Measurements from ENCODE around the gene NDUFB5.
A peak's percentile ranks its signal among the peaks of the same experiment; 100 is the strongest.

NDUFB5 gene

GRCh38 chr3:179604321-179605078 is at the start of gene NDUFB5, which contains the start of gene MRPL47:
Gene NDUFB5 (plus strand): TSS chr3:179604794. CDS start chr3:179604816, 22 bp downstream.
Gene MRPL47 (minus strand): TSS chr3:179604638. CDS start chr3:179604624, 14 bp downstream.
- DNase-seq (ENCODE audit: low read depth) = peak; percentile 95

DNA sequence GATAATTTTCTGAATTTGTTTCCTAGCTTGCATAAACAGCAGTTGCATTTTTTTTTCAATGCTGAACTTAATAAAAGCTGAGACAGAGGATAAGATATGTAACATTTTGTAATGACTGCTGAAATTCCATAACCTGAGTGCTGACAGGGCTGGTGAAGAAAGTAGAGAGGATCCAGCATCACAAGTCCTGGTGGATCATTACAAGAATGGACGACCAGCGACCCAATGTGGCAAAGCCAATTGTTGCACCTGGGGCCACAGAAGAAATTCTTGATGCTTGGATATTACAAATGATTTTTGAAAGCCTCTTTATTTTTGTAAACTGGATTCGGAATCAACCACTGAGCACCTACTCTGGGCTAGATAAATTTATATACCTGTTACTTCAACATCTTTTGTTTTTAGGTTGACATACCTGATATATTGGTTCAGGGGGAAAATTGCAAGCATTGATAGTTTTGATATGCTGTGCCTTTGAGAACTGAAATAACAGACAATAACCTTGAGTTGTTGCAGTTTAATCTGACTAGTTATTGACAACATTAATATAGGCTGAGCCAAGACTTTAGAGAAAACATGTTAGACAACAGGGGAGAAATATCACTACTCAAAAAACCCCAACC is 45.7 kb upstream of the NDUFB5 start:
- DNase-seq (ENCODE audit: low read depth) = peak; percentile 70

GRCh38 chr3:179560791-179561190 is 43.8 kb upstream of the NDUFB5 start:
- no peak for DNase-seq (ENCODE audit: low read depth)

- DNase-seq (ENCODE audit: low read depth) = peak; percentile 99
Observed at GRCh38 chr3:179562591-179563270, 41.9 kb upstream of the NDUFB5 start, which contains the start of gene ACTL6A. Gene ACTL6A (plus strand): TSS chr3:179562926. CDS start chr3:179563093, 167 bp downstream.

- peak; percentile 69 for DNase-seq (ENCODE audit: low read depth)
Observed at GRCh38 chr3:179563271-179563783, 41.3 kb upstream of the NDUFB5 start.

DNA sequence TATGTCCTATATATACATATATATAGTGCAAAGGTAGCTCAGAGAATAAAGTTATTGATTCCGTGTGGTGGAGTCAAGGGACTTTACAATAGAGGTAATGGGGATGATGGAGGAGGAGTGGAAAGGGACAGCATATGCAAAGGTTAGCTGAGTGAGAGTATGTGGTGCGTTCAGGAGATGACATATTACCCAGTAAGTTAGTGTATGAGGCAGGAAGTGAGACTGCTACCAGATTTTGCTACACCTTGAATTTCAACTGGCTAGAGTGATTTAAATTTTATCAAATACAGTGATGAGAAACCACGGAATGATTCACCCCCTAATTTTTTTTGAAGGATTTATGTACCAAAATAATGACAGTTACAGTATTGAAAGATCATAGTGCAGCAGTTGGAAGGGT is 39.1 kb upstream of the NDUFB5 start:
- DNase-seq (ENCODE audit: low read depth) = no peak

DNA sequence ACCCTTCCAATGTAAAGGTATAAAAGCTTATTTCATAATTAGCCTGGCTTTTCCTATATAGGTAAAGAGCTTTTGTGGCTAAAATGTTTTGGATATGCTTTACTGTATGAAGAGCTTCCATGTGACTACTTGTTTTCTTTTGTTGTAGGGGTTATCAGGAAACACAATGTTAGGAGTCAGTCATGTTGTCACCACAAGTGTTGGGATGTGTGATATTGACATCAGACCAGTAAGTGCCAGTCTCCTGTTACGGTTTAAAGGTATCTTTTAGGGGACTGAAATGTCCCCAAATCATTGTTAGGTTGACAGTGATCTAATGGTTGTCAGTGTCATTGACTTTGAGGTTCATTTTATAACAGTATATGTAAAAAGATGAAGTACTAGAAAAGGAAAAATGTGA is 23.6 kb upstream of the NDUFB5 start:
- no peak for DNase-seq (ENCODE audit: low read depth)

DNA sequence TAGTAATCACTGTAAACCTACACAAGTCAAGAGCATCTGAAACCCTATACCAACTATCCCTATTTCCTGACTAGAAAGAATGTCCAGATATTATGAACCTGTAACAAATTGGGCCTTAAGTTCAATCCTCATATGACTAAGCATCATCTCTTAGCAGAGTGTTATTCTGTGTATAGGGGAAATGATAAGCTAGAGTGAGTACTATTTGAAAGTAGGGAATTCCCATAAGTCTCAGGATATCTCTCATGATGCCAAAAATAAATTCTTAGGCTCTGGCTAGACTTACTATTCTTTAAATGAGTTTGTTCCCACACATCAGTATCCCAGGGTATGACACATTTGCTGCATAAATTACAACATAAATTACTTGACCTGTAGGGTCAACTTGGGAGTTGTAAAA is 15.5 kb upstream of the NDUFB5 start:
- no peak for DNase-seq (ENCODE audit: low read depth)

DNA sequence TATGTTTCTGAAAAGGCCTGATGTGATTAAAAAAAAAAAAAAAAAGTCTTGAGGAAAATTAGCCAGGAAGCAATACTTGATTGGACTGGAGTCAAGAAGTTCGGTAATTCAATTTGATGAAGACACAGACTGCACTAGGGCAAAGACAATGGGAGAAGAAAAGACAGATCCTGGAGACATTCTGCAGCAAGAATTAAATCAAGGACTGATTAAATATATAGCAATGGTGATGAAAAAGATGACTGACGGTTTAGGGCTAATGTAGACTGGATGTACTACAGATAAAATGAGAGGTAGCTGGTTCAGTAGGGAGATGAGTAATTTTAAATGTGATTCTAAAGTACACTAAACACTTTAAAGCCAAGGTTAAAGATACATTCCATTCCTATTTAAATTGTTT is 13.9 kb upstream of the NDUFB5 start:
- DNase-seq (ENCODE audit: low read depth) = no peak

- DNase-seq (ENCODE audit: low read depth) = no peak
Observed at GRCh38 chr3:179591313-179591712, 13.3 kb upstream of the NDUFB5 start.

- no peak for DNase-seq (ENCODE audit: low read depth)
Observed at GRCh38 chr3:179599531-179599930, 5.1 kb upstream of the NDUFB5 start.

- DNase-seq (ENCODE audit: low read depth) = no peak
Observed at GRCh38 chr3:179603321-179603720, 1.3 kb upstream of the NDUFB5 start.

GRCh38 chr3:179603831-179604230 is 763 bp upstream of the NDUFB5 start:
- no peak for DNase-seq (ENCODE audit: low read depth)

GRCh38 chr3:179606534-179607085 is 2.0 kb downstream of the NDUFB5 start:
- DNase-seq (ENCODE audit: low read depth) = peak; percentile 9

DNA sequence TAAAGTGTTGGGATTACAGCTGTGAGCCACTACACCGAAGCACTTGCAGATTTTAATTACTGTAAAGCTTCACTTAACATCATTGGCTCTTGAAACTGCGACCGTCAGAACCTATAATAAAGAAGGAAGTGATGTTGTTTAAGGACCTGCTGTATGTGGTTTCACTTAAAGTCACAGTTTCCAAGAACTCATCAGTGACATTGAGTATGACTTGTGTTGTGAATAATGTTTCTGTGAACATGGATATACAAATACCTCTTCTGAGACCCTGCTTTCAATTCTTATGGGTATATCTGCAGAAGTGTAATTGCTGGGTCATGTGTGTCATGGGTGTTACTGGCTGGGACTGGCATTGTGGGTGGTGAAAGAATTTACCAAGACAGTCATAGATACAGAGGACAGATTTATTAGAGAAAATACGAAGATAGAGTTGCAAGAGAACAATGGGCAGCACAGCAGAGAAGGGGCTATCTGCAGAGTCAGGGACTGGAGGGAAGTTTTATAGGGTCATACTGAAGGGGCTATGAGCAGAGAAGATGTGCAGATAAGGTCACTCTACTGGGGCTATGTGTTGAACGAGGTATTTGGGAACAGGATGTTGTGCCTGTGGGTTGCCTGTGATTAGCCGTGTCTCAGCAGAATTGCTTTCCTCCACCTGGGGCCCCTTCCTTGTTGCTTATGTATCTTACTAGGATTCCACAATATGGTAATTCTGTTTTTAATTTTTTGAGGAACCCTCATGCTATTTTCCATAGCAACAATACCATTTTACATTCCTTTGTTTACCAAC is 4.5 kb downstream of the NDUFB5 start:
- DNase-seq (ENCODE audit: low read depth) = no peak

DNA sequence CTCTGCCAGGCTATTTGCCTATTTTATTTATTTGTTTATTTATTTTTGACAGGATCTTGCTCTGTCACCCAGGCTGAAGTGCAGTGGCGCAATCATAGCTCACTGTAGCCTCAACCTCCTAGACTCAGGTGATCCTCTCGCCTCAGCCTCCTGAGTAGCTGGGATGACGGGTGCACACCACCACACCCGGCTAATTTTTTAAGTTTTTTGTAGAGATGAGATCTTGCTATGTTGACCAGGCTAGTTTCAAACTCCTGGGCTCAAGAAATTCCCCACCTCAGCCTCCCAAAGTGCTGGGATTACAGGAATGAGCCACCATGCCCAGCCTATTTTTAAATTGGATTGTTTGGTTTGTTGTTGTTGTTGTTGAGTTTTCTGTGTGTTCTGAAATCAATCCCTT is 5.5 kb downstream of the NDUFB5 start:
- DNase-seq (ENCODE audit: low read depth) = no peak

DNA sequence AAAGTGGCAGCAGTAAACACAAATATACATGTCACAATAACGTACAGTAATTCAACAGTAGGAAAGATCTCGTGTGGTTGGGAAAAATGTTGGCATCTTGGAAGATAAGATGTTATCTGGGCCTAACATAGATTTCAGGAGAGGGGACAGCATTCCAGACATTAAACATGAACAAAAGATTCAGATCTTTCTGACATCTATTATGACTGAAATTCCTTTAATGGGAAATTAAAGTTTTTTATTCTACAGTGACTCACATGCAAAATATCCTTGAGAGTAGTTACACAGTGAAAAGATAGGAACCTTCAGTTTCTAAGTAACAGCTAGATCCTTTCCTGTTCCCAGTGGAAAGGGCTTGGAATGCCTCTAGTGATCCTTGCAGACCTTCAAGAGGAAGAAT is 9.2 kb downstream of the NDUFB5 start:
- DNase-seq (ENCODE audit: low read depth) = no peak

DNA sequence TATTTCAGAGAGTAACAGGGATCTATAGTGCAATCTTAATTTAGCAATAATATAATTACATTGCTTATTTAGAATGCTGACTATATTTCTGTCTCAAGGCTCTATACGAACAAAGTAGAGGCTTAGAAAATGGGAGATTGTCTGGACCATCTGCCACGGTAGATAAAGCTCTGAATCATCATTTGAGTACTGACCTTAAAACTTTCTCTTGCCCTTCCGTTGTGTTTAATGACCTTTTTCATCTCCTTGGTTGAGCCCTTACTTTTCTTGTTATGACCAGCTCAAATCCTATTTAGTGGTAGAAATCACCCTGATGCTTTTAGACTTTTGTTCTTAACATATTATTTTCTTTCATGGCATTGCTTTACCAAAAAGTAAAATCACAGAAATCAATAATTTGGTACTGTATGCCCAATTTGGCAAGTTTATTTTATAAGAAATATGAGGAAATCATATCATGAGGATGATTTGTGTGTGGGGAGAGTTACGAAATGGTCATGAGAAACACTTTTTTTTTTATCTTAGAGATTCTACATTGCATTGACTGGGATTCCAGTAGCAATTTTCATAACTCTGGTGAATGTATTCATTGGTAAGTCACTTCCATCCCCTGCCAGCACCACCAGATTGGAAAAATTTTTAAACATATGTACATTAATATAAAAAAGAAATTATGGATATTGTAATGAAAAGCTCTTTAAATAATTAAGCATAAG is 11.0 kb downstream of the NDUFB5 start:
- DNase-seq (ENCODE audit: low read depth) = peak; percentile 57

- no peak for DNase-seq (ENCODE audit: low read depth)
Observed at GRCh38 chr3:179622023-179622422, 17.4 kb downstream of the NDUFB5 start.

- no peak for DNase-seq (ENCODE audit: low read depth)
Observed at GRCh38 chr3:179624451-179624850, 19.9 kb downstream of the NDUFB5 start.
